ENCODE measurements around the gene PGLYRP4.
"Not testable (repeated sequence)": the region's sequence is repeated elsewhere in the genome, so short reads cannot be mapped to it uniquely, and the experiment has no call there.

The PGLYRP4 gene

GRCh38 chr1:153355445-153356071, 6.9 kb upstream of the PGLYRP4 start:
- DNase-seq = peak in 1 of 2 donors; percentile 8

GRCh38 chr1:153354515-153355193, 6.0 kb upstream of the PGLYRP4 start:
- DNase-seq = no peak

GRCh38 chr1:153353226-153353947, 4.7 kb upstream of the PGLYRP4 start:
- no peak for DNase-seq

GRCh38 chr1:153352523-153352922, 3.9 kb upstream of the PGLYRP4 start:
- peak; percentile 44 to 53 for DNase-seq

- no peak for DNase-seq
These were observed 1.8 kb upstream of the PGLYRP4 start for GRCh38 chr1:153350321-153350957.

- no peak for DNase-seq
These were observed 1.0 kb upstream of the PGLYRP4 start for GRCh38 chr1:153349363-153350320.

GRCh38 chr1:153347856-153348255, 785 bp downstream of the PGLYRP4 start:
- DNase-seq = no peak

GRCh38 chr1:153347049-153347448, 1.6 kb downstream of the PGLYRP4 start:
- DNase-seq = not testable (repeated sequence)

GRCh38 chr1:153346077-153346723, 2.4 kb downstream of the PGLYRP4 start:
- no peak for DNase-seq

GRCh38 chr1:153345187-153346076, 3.2 kb downstream of the PGLYRP4 start:
- DNase-seq = no peak

- DNase-seq = no peak
These were observed 4.0 kb downstream of the PGLYRP4 start for GRCh38 chr1:153344718-153345025.

- no peak for DNase-seq
These were observed 4.6 kb downstream of the PGLYRP4 start for GRCh38 chr1:153343811-153344717.

- no peak for DNase-seq
These were observed 5.5 kb downstream of the PGLYRP4 start for GRCh38 chr1:153343040-153343681.

GRCh38 chr1:153342178-153342577, 6.5 kb downstream of the PGLYRP4 start:
- no peak for DNase-seq

- DNase-seq = no peak
These were observed 7.2 kb downstream of the PGLYRP4 start for GRCh38 chr1:153341431-153341934.

- DNase-seq = no peak
These were observed 8.3 kb downstream of the PGLYRP4 start for GRCh38 chr1:153340356-153340755.

GRCh38 chr1:153339802-153340201, 8.8 kb downstream of the PGLYRP4 start:
- no peak for DNase-seq

GRCh38 chr1:153337980-153338853, 10.4 kb downstream of the PGLYRP4 start:
- DNase-seq = no peak

Measured in activated CD4-positive, alpha-beta T cell treated with anti-CD3 and anti-CD28 coated beads for 4 hours (primary cell).